Cerebellar cortex (tissue), 1 donor: ENCODE measurements around the gene ZDHHC11B.
A peak's percentile ranks its signal among the peaks of the same experiment; 100 is the strongest.
"Not testable (repeated sequence)": the region's sequence is repeated elsewhere in the genome, so short reads cannot be mapped to it uniquely, and the experiment has no call there.

ENCODE experiments used
- DNase-seq: peaks from one replicate; pipeline ENCODE4 v3.0.0-alpha.2; 2015; ENCODE audit warnings: low spot score

The ZDHHC11B gene

DNA sequence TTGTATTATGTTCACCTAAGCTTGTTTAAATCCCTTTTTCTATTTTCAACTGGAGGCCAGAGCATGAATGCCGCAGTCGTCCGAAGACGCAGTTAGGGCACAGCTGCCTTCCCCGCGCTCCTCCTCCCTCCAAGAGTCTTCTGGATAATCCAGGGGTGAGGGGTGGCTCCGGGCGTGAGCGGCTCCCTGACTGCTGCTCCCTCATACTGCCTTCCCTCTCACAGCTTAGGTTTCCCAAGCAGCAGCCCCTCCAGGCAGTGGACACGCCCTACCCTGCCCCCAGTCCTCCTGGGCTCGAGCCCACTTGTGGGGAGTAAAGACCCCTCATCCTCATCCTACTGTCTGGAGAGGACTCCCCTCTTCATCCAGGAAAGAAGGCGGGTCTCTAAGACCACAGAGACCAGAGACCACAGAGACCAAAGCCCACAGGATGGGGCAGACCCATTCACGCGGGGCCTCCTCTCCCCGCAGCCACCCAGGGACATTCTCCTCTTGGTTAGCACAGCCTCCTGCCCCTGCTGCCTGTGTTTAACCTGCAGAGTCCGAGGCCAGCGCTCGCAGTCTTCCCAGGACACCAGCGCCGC, 31.9 kb downstream of the ZDHHC11B start:
- not testable (repeated sequence) for DNase-seq

DNA sequence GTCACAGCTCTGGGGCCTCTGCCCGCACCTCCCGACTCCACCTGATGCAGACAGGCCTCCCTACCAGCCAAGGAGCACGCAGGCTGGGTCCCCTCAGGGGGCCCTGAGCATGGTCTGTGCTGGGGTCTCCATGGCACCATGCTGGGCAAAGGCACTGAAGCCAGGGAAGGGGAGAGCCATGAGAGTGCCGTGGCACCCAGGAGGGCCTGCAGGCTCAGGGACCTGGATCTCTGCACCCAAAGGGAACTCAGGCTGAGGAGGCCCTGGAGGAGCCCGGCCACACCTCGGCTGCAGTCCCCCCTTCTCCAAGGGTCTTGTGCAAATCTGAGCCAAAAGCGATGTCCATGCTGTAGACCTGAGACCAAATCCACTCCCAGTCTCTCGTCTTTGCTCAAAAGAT, 32.5 kb downstream of the ZDHHC11B start:
- DNase-seq, result not testable (repeated sequence)

DNA sequence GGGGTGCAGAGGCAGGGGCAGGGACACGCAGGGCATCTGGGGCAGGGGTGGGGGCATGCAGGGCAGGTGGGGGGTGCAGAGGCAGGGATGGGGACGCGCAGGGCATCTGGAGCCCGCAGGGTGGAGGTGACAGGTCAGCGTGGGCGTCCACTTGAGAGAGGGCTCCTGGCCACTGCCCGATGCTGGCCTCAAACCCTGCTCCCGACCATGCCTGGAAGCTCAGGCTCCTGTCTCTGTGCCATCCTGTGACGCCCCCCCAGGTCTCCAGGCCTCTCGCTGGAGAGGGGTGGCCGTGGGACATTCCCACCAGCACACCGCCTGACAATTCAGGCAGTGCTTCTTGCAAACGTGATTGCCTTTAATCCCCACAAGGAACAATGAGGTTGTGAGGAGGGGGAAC, 33.0 kb downstream of the ZDHHC11B start:
- no peak for DNase-seq

DNA sequence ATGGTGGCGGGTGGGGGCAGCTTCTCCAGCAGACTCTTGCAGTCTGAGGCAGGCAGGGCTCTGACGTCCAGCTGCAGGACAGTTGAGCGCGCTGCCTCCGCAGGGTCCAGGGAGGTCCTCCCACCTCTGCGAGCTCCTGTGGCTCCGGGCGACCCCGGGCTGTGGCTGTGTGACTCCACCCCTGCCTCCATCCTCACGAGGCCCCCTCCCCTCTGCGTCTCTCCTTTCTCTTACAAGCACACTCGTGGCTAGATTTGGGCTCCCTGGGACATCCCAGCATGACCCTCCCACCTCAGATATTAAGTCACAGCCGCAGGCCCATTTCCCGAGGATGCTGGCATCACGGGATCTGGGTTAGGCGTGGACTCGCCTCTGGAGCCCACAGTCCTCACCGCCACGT, 34.3 kb downstream of the ZDHHC11B start:
- not testable (repeated sequence) for DNase-seq

DNA sequence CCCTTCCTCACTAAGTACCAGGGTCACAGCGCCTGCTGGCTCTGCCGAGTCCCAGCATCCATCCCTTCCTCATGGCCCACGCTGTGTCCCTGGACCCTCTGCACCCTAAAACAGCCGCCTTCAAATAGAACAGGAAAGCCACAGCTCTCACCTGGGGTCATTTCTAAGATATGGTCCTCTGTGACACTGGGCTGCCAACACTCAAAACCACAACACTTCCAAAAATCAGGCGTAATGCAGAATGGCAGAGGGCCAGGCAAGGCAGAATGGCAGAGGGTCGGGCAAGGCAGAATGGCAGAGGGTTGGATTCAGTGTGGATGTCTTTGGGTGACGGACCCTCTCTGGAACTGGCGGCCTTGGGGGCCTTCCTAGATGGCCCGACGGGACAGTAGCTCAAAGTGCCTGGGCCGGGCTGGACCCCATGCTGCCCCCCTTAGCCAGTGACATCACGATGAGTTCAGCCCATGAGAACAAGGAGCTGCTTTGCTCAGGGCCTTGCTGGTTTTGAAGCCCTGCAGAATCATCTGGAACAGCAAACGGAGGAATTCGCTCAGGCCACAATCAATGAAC, 35.3 kb downstream of the ZDHHC11B start:
- DNase-seq, result no peak

DNA sequence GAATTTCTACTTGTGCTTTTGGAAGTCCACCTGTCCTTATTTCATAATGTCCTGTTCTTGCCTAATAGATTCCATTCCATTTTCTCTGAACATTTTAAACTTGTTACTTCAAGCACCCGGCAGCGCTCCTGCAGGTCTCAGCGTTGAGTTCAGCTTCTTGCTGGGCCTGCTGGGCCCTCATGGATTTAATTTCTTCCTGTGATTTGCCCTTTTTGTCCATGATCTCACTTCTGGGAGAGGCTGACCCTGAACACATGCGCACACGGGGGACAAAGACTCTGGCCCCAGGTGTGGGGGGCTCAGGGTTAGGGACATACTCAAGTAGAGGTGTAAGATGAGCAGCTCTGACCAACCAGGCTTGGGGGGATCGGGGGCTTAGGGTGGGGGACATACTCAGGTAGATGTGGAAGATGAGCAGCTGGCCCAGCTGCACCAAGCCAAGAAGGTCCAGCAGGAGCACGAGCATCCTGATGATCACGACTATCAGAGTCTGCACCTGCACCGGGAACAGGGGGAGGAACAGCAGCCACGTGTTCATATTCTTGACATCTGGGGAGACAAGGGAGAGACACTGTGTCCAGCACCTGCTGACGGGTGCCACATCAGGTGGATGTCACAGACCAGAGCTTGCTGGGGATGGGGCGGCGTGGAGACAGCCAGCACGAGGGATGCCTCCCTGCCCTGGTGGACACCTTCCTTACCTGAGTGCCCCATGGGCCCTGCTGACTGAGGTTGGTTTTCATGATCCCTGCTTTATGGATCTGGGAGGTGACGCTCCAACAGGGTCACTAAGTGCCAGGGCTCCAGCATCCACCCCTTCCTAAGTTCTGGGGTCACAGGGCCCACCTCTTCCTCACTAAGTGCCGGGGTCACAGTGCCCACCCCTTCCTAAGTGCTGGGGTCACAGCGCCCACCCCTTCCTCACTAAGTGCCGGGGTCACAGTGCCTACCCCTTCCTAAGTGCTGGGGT, 36.2 kb downstream of the ZDHHC11B start:
- DNase-seq, result not testable (repeated sequence)

DNA sequence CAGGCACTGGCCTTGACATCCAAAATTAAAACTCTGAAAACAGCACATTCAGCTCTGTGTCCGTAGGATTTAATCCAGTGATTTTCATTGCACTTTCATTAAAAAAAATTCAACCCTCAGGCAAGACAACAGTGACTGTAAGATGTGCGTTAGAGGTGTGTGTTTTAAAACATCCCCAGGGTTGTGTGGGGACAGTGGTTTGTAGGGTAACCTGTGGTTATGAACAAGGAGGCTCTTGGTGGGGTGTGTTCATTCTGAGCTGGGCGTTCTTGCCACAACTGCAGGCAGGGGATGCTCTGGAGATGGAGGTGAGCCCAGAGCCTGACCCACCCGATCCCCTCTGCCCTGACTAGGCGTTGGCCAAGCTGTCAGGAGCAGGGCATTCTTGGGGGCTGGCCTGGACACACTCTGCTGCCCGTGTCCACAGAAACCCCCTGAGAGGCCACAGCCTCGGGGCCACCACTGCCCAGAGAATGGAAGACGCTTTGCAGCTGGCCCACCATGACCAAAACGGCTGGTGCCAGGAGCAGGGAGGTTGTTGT, 37.2 kb downstream of the ZDHHC11B start:
- not testable (repeated sequence) for DNase-seq

DNA sequence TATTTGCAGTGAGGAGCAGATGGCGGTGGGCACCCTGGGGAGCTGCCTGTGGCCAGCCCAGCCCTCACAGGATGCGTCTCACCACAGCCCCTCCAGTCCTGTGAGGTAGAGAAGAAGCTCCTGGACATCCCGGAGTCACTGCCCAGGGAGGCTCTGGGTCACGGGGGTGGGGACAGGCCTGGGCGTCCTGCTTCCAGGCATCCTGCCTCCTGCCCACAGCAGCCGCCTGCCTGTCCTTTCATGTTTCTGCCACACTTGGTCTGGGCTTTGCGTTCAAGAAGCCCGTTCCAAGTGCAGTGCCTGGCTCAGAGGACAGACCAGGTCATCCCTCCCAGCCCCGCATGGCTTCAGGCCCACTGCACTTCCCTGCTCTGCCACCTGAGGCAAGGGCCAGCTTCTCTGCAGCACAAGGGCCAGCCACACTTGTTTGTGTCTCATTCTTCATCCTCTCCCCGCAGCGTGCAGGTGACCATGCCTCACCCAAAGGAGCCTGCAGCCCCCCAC, 38.2 kb downstream of the ZDHHC11B start:
- peak; percentile 60 for DNase-seq

DNA sequence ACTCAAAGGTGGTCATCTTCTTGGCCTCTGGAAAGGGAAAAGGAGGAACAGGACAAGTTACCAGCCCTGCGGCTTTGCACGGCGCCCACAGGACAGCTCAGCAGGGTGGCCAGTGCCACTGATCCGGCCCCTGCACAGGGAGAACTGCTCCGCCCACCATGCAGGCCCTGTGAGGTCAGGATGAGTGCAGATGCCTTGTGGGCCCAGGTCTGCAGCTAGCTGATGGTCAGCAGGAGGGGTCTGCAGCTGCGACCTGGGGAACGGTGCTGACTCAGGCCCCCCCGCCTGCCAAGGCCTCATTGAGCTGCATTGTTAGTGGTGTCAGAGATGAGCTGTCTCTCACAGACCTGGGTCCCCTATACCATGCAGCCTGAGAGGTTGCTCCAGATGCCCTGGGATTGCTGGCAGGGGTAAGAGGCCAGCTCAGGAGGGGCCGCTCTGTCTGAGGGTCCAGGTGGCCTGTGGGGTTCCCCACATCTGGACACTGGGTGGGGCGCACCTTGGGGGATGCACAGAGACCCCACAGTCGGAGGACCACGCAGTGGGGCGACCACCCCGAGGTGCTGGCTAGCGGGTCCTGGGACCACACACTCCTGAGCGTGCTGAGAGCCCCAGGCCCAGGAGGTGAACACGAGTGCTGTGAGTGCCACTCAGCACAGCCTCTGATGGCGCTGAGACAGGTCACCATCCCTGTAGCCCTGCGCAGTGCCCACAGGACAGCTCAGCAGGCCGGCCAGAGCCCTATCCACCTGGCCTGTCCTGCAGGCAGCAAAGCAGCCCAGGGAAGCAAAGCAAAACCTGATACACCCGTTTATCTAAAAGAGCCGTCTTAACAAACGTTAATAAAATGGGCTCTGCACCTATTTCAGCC, 39.0 kb downstream of the ZDHHC11B start:
- DNase-seq, result peak; percentile 37

DNA sequence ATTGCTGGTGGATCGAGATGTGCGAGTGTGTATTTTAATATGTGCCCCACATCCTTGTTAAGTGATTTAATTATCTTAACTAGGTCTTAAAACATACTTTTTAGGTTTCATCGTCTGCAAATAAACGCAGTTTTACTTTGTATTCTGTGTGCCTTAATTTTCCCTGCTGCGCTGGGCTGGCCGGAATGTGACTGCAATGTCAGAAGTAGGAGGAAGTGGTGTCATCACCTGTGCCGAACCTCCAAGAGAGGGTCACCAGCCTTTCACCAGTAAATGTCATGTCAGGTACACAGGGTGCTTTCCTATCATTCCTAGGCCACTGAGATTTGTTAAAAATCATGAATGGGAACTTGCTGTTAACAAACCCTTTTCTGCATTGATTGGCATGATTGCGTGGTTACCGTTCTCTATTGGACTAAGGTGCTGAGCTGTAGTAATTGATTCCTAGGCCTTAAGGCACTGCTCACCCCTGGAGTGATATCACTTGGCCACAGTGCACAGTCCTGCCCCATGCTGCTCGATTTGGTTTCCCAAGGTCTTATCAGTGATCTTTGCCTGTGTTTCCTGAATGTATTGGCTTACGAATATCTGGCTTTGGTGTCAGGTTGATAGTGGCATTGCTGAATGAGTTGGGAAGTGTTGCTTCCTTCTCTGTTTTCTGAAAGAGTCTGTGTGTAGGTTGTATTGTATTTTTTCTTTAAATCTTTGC, 40.7 kb downstream of the ZDHHC11B start:
- not testable (repeated sequence) for DNase-seq

DNA sequence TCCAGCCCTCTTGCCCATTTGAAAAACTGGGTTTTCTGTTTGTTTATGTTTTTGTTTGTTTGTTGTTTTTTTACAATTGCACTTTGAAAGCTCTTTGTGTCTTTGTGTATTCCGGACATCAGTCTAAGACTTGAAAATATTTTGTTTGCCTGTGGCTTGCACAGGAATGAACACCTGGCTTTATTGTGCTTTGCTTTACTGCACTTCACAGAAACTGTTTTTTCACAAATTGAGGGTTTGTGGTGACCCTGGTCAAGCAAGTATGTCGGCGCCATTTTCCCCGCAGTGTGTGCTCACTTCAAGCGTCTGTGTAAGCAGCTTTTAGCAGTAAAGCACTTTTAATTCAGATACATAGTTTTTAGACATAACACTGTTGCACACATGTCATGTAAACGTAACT, 42.3 kb downstream of the ZDHHC11B start:
- not testable (repeated sequence) for DNase-seq

DNA sequence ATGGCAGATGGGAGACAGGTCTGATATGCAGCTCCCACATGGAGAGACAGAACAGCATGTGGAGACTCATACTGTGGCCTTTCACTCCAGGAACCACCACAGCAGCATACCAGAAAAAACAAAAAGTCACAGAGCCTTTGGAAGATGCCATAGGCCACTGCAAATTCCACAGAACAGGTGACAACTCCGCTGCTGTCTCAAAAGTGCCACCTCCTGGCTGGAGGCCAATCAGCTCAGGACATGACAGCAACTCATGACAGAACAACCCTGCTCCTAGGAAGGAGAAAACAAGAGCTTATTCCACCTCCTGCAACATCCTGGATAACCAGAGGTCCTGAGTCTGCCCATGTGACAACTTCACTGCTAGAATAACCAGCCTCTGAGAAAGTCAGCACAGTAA, 50.4 kb downstream of the ZDHHC11B start:
- not testable (repeated sequence) for DNase-seq

DNA sequence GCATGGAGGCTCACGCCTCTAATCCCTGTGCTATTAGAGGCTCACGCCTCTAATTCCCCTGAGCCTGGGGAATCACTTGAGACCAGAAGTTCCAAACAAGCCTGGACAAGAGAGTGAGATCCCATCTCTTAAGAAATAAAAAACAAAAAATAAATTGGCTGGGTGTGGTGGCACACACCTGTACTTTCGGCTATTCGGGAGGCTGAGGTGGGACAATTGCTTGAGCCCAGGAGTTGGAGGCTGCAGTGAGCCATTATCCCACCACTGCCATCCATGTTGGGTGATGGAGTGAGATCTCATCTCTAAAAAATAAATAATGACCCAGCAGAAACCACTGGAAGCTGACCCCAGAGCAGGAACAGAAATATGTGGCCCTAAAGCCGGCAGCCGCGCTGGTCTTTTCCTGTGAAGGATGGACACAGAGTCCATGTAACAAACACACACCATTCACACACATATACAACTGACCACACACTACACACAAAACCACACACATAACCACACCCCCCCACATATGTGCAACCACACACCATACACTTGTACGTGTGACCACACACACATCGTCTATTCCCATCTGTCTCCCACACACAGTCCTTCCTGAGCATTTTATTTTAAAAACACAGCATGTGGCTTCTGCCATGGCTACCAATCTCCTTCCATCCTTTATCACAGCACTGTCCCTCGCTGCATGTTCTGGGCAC, 51.6 kb downstream of the ZDHHC11B start:
- DNase-seq, result not testable (repeated sequence)

DNA sequence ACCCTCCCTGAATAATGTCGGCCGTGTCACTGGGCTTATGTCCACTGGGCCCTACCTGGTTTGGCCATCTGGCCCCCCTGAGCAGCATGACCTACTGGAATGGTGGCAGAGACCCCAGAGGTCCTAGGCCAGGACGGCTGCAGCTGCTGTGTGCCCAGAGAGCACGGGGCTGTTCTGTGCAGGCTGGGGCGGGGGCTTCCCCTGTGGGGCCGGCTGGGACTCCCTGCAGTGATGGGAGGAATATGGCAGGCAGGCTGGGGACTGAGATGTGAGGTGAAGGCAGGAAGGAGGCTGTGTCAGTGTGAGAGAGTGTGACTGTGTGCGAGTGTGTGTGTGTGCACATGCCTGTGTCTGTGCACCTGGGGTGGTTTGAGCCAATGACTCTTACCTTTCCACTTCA, 55.3 kb downstream of the ZDHHC11B start:
- not testable (repeated sequence) for DNase-seq

DNA sequence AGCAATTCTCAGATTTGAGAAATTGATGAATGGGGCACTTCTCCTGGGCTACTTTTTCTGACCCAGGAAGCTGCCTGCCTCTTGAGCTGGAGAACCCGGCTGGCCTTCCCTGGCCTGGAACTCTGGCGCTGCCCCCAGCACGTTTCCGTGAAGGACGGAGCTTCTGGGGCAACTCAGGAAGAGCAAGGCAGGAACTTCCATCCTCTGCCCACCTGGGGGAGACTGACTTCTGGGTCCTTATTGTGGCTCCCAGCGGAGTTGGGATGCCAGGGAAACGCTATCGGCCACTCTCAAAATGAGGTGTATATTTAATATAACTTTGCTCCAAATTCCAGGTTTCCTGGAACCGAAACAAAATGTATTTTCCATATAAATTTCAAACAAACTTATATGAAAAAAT, 57.4 kb downstream of the ZDHHC11B start:
- not testable (repeated sequence) for DNase-seq

DNA sequence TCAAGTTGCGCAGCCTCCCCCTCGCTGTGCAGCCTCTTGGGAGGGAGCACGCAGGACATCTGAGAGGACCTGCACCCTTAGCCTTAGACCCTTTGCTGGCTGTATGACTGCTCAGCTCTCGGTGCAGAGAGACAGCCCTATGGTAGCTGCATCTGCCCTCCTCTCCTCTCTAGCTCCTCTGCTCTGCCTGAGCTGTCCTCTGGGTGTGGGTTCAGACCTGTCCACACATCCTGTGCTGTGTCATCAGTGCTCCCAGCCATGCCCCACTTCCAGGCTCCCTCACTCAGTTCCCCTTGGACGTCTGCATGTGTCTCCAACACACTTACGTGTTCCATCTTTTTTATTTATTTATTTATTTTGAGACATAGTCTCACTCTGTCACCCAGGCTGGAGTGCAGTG, 60.7 kb downstream of the ZDHHC11B start:
- DNase-seq, result not testable (repeated sequence)

DNA sequence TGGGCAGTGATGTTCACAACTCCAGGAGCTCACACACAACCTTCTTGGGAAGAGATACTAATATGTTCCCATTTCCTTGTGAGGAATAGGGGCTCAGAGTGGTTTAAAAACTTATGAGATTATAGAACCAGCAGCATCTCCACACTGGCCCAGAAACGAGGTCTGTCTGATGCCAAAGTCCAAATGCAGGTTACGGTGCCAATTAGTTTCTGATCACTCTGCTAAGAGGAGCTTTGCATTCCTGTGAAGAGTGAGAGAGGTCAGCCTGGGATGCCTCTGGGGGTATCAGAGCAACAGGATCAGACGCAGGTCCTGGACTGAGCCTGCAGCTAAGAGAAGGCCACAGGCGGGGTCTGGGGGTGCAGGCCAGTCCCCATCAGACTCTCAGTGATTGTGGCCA, 61.2 kb downstream of the ZDHHC11B start:
- DNase-seq, result not testable (repeated sequence)

DNA sequence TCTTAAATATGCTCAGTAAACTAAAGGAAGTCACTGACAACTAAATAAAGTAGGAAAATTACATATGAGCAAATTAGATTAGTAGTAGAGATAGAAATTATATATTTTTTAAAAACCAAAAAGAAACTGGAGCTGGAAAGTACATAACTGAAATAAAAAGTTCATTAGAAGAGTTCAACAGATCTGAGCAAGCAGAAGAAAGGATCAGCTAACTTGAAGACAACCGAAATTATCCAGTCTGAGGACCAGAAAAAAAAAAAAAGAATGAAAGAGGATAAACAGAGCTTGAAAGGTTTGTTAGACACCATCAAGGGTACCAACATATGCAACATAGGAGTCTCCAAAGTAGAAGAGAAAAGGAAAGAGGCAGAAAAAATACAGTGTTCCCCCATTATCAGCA, 65.2 kb downstream of the ZDHHC11B start:
- DNase-seq, result not testable (repeated sequence)

DNA sequence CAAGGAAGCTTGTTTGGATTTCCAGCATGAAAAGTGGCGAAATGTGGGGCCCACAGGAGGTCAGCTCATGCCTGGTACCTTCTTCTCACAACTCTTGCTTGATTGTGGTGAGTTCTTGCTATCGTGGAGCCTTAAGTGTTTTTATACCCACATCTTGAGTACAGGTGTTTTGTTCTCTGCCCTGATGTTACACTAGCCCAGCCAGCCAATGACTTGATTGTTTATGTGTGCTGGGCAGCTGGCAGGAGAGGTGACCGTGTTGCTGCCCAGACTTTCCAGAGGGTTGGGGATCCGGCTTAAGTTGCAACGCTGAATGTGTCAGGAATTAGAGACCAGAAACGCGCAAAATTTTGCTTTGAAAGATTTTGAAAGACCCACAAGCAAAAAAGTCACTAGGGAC, 67.4 kb downstream of the ZDHHC11B start:
- DNase-seq, result no peak

DNA sequence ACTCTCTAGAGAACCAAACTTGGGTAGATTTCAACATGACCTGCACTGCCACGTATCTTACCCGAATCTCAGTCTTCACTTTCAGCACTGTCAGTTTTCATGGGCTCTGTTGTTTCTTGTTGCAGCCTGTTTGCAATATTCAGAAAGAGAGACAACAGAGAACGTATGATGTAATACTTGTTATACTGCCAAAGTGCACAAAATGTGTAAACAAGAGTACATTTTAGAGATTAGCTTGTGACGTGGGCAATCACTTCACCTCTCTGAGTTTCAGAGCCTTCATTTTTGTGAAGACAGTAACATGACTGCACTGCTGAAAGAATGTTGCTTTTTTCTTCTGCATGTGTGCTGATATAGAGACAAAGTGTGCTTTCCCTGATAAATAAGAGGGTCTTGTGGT, 67.8 kb downstream of the ZDHHC11B start:
- DNase-seq, result not testable (repeated sequence)
